HG03469 (cell line): Measurements from ENCODE around the gene HDLBP.

ENCODE experiments used
- ATAC-seq: cut with Tn5 transposase; IDR thresholded peaks from one replicate; pipeline ENCODE4 v1.9.1; 2021; ENCODE audit warnings: mild to moderate bottlenecking, moderate library complexity, moderate number of reproducible peaks; ENCODE audit not compliant: unreplicated experiment

HDLBP gene

GRCh38 chr2:241182531-241183133 is 132.8 kb downstream of the HDLBP start:
- ATAC-seq = no peak

- ATAC-seq = no peak
Measured at GRCh38 chr2:241182126-241182525, 133.3 kb downstream of the HDLBP start.

GRCh38 chr2:241180495-241180894 is 135.0 kb downstream of the HDLBP start:
- ATAC-seq = no peak

GRCh38 chr2:241179899-241180298 is 135.6 kb downstream of the HDLBP start:
- ATAC-seq = no peak

GRCh38 chr2:241178961-241179360 is 136.5 kb downstream of the HDLBP start:
- no peak for ATAC-seq

- ATAC-seq = no peak
Measured at GRCh38 chr2:241177526-241178334, 137.7 kb downstream of the HDLBP start.
